Fibroblast of lung (primary cell): Measurements from ENCODE around the gene BLACAT1. TPM values are rescaled to one million over a fixed set of nuclear protein-coding genes. Genes with fewer than 3 reads are reported as not detected.

Experiments
- DNase-seq, 2 donors: peaks; one replicate each; pipeline versions ENCODE4 v3.0.0 to v3.0.0-alpha.2; 2010; ENCODE audit warnings: low read depth in 2 of 2
- H2AFZ ChIP-seq: 2 replicates; pipeline ENCODE4 v1.5.1; 2012; ENCODE audit warnings: low read length, control low read depth, inconsistent platforms
- H3K27ac ChIP-seq: 2 replicates; pipeline ENCODE4 v1.5.1; 2011; ENCODE audit warnings: low read length, control low read depth; ENCODE audit not compliant: insufficient read depth
- H3K27me3 ChIP-seq: 2 replicates; pipeline ENCODE4 v1.5.1; 2011; ENCODE audit warnings: mild to moderate bottlenecking, low read length; ENCODE audit not compliant: control insufficient read depth, insufficient read depth
- H3K36me3 ChIP-seq: 2 replicates; pipeline ENCODE4 v1.5.1; 2011; ENCODE audit warnings: low read length; ENCODE audit not compliant: control insufficient read depth, insufficient read depth
- H3K4me1 ChIP-seq: 2 replicates; pipeline ENCODE4 v1.5.1; 2011; ENCODE audit warnings: low read length; ENCODE audit not compliant: control insufficient read depth, insufficient read depth; ENCODE audit errors: extremely low read depth
- H3K4me2 ChIP-seq: 2 replicates; pipeline ENCODE4 v1.5.1; 2011; ENCODE audit warnings: low read length, control low read depth; ENCODE audit not compliant: insufficient read depth; ENCODE audit errors: extremely low read depth
- H3K4me3 ChIP-seq, 4 experiments: fragments of 200-600 bp in 1 of 4; sonication (generic) in 1 of 4; replicated peaks in 1 of 4; 2 replicates each; pipeline ENCODE4 v1.5.1; 2011 to 2016; ENCODE audit warnings: low read length in 4 of 4, low read depth in 3 of 4, mild to moderate bottlenecking in 3 of 4, control low read depth in 2 of 4, inconsistent platforms in 1 of 4, mixed read lengths in 1 of 4; ENCODE audit not compliant: insufficient read depth in 1 of 4; ENCODE audit errors: control extremely low read depth in 1 of 4
- H3K79me2 ChIP-seq: 2 replicates; pipeline ENCODE4 v1.5.1; 2012; ENCODE audit warnings: mild to moderate bottlenecking, low read length, inconsistent platforms; ENCODE audit not compliant: control insufficient read depth, insufficient read depth
- H3K9ac ChIP-seq: 2 replicates; pipeline ENCODE4 v1.5.1; 2011; ENCODE audit warnings: mild to moderate bottlenecking, low read length, control low read depth; ENCODE audit not compliant: insufficient read depth
- H3K9me3 ChIP-seq: 2 replicates; pipeline ENCODE4 v1.5.1; 2012; ENCODE audit warnings: low read depth, low read length; ENCODE audit not compliant: control insufficient read depth, insufficient read depth
- H4K20me1 ChIP-seq: 2 replicates; pipeline ENCODE4 v1.5.1; 2011; ENCODE audit warnings: low read length; ENCODE audit not compliant: control insufficient read depth, insufficient read depth; ENCODE audit errors: extremely low read depth
- CTCF ChIP-seq, 2 donors: IDR thresholded peaks in 1 of 2; conservative IDR thresholded peaks in 1 of 2; 1 replicate in 1 of 2; 2 replicates in 1 of 2; pipeline ENCODE4 v1.5.1; 2011 to 2012; ENCODE audit warnings: low read length in 2 of 2, control low read depth in 1 of 2, inconsistent platforms in 1 of 2, low read depth in 1 of 2, mild to moderate bottlenecking in 1 of 2
- EZH2 ChIP-seq: IDR thresholded peaks from 2 replicates; pipeline ENCODE4 v1.5.1; 2012; ENCODE audit warnings: low read length, control low read depth, mild to moderate bottlenecking; ENCODE audit errors: missing control alignments
- polyA plus RNA-seq, 2 donors: library from polyadenylated mRNA; depleted of rRNA in 1 of 2; stranded (reverse) in 1 of 2; unstranded in 1 of 2; fragments of >200 nt; gene quantifications; 2 replicates each; pipeline ENCODE4 v1.2.1, GENCODE V29; 2011 to 2012; ENCODE audit warnings: missing spikeins in 1 of 2
- total RNA-seq: library from RNA; depleted of rRNA; stranded (reverse); fragments of >200 nt; gene quantifications from 2 replicates; pipeline ENCODE4 v1.2.1, GENCODE V29; 2014

The BLACAT1 gene
- total and polyA plus RNA-seq, 2 donors (not counting 1 experiment from before 2014, with no cell fraction given): not detected

GRCh38 chr1:205477121-205477758, 21.4 kb upstream of the BLACAT1 start:
- no peaks in the 10 kb centered on the region for H3K9me3 ChIP-seq
- no peaks in the 10 kb centered on the region for H3K4me1 ChIP-seq
- no peak overlapping the region for H3K4me2 ChIP-seq
- no peaks in the 10 kb centered on the region for H4K20me1 ChIP-seq
- no peak for DNase-seq
- TF ChIP-seq EZH2 (no peak), CTCF (conservative IDR thresholded peaks at IDR 0.05 in 1 of 2, IDR thresholded peaks at IDR 0.05 in 1 of 2; ENCODE audit: low read depth in 1 of 2, low read length in 2 of 2) (no peak)
- H3K4me3 ChIP-seq: no peak overlapping the region
- H3K79me2 ChIP-seq: no peaks in the 10 kb centered on the region
- no peak overlapping the region for H2AFZ ChIP-seq
- H3K27ac ChIP-seq: no peak overlapping the region
- peaks cover 20% of the 10 kb centered on the region for H3K27me3 ChIP-seq
- H3K9ac ChIP-seq: no peak overlapping the region
- H3K36me3 ChIP-seq: no peaks in the 10 kb centered on the region

DNA sequence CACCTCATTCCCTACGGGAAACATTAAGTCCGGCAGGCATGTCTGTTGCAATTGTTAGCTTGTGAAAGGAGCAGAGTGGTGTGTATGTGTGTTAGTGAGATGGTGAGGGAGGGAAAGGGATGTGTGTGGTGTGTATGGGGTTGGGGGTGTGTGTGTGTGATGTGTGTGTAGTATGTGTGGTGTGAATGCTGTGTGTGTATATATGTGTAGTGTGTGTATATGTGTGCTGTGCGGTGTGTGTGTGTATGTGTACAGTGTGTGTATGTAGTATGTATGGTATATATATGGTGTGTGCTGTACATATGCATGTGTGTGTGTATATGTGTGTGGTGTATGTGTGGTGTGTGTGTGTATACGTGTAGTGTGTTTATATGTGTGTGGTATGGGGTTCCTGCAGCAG, 20.8 kb upstream of the BLACAT1 start:
- DNase-seq: no peak
- H3K4me3 ChIP-seq: no peak overlapping the region
- H3K36me3 ChIP-seq: no peaks in the 10 kb centered on the region
- H3K9me3 ChIP-seq: no peaks in the 10 kb centered on the region
- no peak overlapping the region for H2AFZ ChIP-seq
- TF ChIP-seq CTCF (conservative IDR thresholded peaks at IDR 0.05 in 1 of 2, IDR thresholded peaks at IDR 0.05 in 1 of 2; ENCODE audit: low read depth in 1 of 2, low read length in 2 of 2) (no peak), EZH2 (no peak)
- no peak overlapping the region for H3K4me2 ChIP-seq
- no peaks in the 10 kb centered on the region for H3K4me1 ChIP-seq
- no peak overlapping the region for H3K9ac ChIP-seq
- H3K27ac ChIP-seq: no peak overlapping the region
- H4K20me1 ChIP-seq: no peaks in the 10 kb centered on the region
- H3K27me3 ChIP-seq: peaks cover 17% of the 10 kb centered on the region
- no peaks in the 10 kb centered on the region for H3K79me2 ChIP-seq

DNA sequence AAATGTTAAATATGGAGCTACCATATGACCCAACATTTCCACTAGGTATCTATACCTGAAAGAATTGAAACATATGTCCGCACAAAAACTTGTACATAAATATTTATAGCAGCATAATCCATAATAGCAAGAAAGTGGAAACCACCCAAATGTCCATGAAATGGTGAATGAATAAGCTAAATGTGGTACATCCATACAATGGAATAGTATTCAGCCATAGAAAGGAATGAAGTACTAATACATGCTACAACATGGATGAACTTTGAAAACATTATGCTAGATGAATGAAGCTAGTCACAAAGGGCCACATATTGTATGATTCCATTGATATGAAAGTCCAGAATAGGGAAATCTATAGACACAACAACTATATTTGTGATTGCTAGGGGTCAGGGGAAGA, 20.0 kb upstream of the BLACAT1 start:
- H3K36me3 ChIP-seq: no peaks in the 10 kb centered on the region
- no peaks in the 10 kb centered on the region for H3K79me2 ChIP-seq
- H3K27ac ChIP-seq: no peak overlapping the region
- H3K4me2 ChIP-seq: no peak overlapping the region
- no peaks in the 10 kb centered on the region for H3K9me3 ChIP-seq
- TF ChIP-seq CTCF (conservative IDR thresholded peaks at IDR 0.05 in 1 of 2, IDR thresholded peaks at IDR 0.05 in 1 of 2; ENCODE audit: low read depth in 1 of 2, low read length in 2 of 2): no peak
- TF ChIP-seq EZH2: no peak
- H3K9ac ChIP-seq: no peak overlapping the region
- no peaks in the 10 kb centered on the region for H4K20me1 ChIP-seq
- H3K27me3 ChIP-seq: peaks cover 10% of the 10 kb centered on the region
- H3K4me3 ChIP-seq: no peak overlapping the region
- DNase-seq: no peak
- H2AFZ ChIP-seq: no peak overlapping the region
- no peaks in the 10 kb centered on the region for H3K4me1 ChIP-seq
